D341Med (cell line): ENCODE results near the gene SNRK.
"Not testable (repeated sequence)": the region's sequence is repeated elsewhere in the genome, so short reads cannot be mapped to it uniquely, and the experiment has no call there.

Experiments
- DNase-seq: peaks from one replicate; pipeline ENCODE4 v3.0.0; 2012; ENCODE audit warnings: low spot score

SNRK gene

GRCh38 chr3:43346978-43347749 is 60.8 kb downstream of the SNRK start:
- no peak for DNase-seq

- DNase-seq, result no peak
Measured at GRCh38 chr3:43347774-43348173, 61.4 kb downstream of the SNRK start.

- no peak for DNase-seq
Measured at GRCh38 chr3:43348350-43348749, 62.0 kb downstream of the SNRK start.

- no peak for DNase-seq
Measured at GRCh38 chr3:43348852-43349574, 62.7 kb downstream of the SNRK start.

- no peak for DNase-seq
Measured at GRCh38 chr3:43349716-43350115, 63.4 kb downstream of the SNRK start.

GRCh38 chr3:43353393-43353792 is 67.1 kb downstream of the SNRK start:
- DNase-seq, result no peak

GRCh38 chr3:43353923-43354670 is 67.8 kb downstream of the SNRK start:
- no peak for DNase-seq

- not testable (repeated sequence) for DNase-seq
Measured at GRCh38 chr3:43356033-43356432, 69.7 kb downstream of the SNRK start.

- no peak for DNase-seq
Measured at GRCh38 chr3:43361077-43361476, 74.7 kb downstream of the SNRK start.

GRCh38 chr3:43362183-43362582 is 75.8 kb downstream of the SNRK start:
- no peak for DNase-seq

GRCh38 chr3:43362961-43363360 is 76.6 kb downstream of the SNRK start:
- DNase-seq, result no peak

GRCh38 chr3:43363621-43364266 is 77.4 kb downstream of the SNRK start:
- DNase-seq, result no peak

- DNase-seq, result no peak
Measured at GRCh38 chr3:43364494-43364893, 78.2 kb downstream of the SNRK start.

- DNase-seq, result no peak
Measured at GRCh38 chr3:43364926-43365325, 78.6 kb downstream of the SNRK start.

- no peak for DNase-seq
Measured at GRCh38 chr3:43365601-43366305, 79.4 kb downstream of the SNRK start.

GRCh38 chr3:43366481-43366880 is 80.1 kb downstream of the SNRK start:
- no peak for DNase-seq

- DNase-seq, result no peak
Measured at GRCh38 chr3:43366885-43367284, 80.5 kb downstream of the SNRK start.

- no peak for DNase-seq
Measured at GRCh38 chr3:43369404-43370292, 83.3 kb downstream of the SNRK start.

GRCh38 chr3:43370293-43370980 is 84.1 kb downstream of the SNRK start:
- no peak for DNase-seq

GRCh38 chr3:43371494-43371893 is 85.2 kb downstream of the SNRK start:
- no peak for DNase-seq
